Peyer's patch (tissue), 4 donors: ENCODE measurements around the gene RFNG. TPM values are rescaled to one million over a fixed set of nuclear protein-coding genes. Genes with fewer than 3 reads are reported as not detected.

Experiments used
- DNase-seq, 3 donors: peaks; one replicate each; pipeline ENCODE4 v3.0.0-alpha.2; 2017 to 2019
- H3K27ac ChIP-seq, 4 donors: fragments of 200-600 bp; sonication (generic); one replicate each; pipeline ENCODE4 v1.5.1; 2016 to 2019
- H3K27me3 ChIP-seq, 2 donors: fragments of 200-600 bp; sonication (generic); one replicate each; pipeline ENCODE4 v1.5.1; 2019
- H3K36me3 ChIP-seq, 3 donors: fragments of 200-600 bp; sonication (generic); one replicate each; pipeline ENCODE4 v1.5.1; 2016 to 2019
- H3K4me1 ChIP-seq, 4 donors: fragments of 200-600 bp; sonication (generic); one replicate each; pipeline ENCODE4 v1.5.1; 2016 to 2019
- H3K4me3 ChIP-seq, 4 donors: fragments of 200-600 bp; sonication (generic); 1 replicate in 3 of 4; 2 replicates in 1 of 4; pipeline ENCODE4 v1.5.1; 2016 to 2019; ENCODE audit warnings: mild to moderate bottlenecking in 1 of 4
- H3K9me3 ChIP-seq, 4 donors: fragments of 200-600 bp; sonication (generic); one replicate each; pipeline ENCODE4 v1.5.1; 2016 to 2019; ENCODE audit warnings: mild to moderate bottlenecking in 1 of 4
- CTCF ChIP-seq, 6 experiments: fragments of 450-650 bp in 4 of 6; fragments of 200-600 bp in 2 of 6; sonication (generic) in 1 of 6; IDR thresholded peaks; one replicate each; pipeline ENCODE4 v1.5.1; 2017 to 2019; ENCODE audit warnings: antibody characterized with exemption in 6 of 6, mild to moderate bottlenecking in 3 of 6, moderate library complexity in 1 of 6
- POLR2A ChIP-seq, 2 donors: fragments of 450-650 bp; IDR thresholded peaks; one replicate each; pipeline ENCODE4 v1.5.1; 2017; ENCODE audit warnings: antibody characterized with exemption in 2 of 2, mild to moderate bottlenecking in 2 of 2, moderate library complexity in 2 of 2
- total RNA-seq, 4 donors: library from RNA; depleted of rRNA; stranded (reverse); fragments of >200 nt; gene quantifications; one replicate each; pipeline ENCODE4 v1.1.0, GENCODE V29; 2016

RFNG gene
- 10 to 100 TPM; 42.9 to 65.7 (median 50.2) TPM for total RNA-seq

- H3K27ac ChIP-seq = peak within 1 kb of the TSS; percentile 61 to 72 (median 70)
- TF ChIP-seq POLR2A (IDR thresholded peaks at IDR 0.05) (no peak), CTCF (IDR thresholded peaks at IDR 0.05) (no peak)
Measured at GRCh38 chr17:82051776-82052637, at the start of gene RFNG, which contains the start of gene GPS1. RFNG (minus strand) TSS chr17:82051811; CDS start chr17:82051766, 45 bp downstream. GPS1 (plus strand) TSS chr17:82051898; CDS start chr17:82051932, 34 bp downstream.

GRCh38 chr17:82101301-82101715, 49.7 kb upstream of the RFNG start:
- peaks cover 5 to 45% (median 32%) of the 10 kb centered on the region in 4 donors for H3K4me1 ChIP-seq
- DNase-seq = no peak
- no peaks in the 10 kb centered on the region for H3K36me3 ChIP-seq
- no peaks in the 10 kb centered on the region for H3K9me3 ChIP-seq
- TF ChIP-seq POLR2A (IDR thresholded peaks at IDR 0.05) = no peak
- TF ChIP-seq CTCF (IDR thresholded peaks at IDR 0.05) = no peak
- no peaks in the 10 kb centered on the region for H3K27me3 ChIP-seq
- H3K4me3 ChIP-seq = no peak overlapping the region
- peak overlapping the region in 1 of 4 donors; percentile 92 for H3K27ac ChIP-seq

More at GRCh38 chr17:82051776-82052637, at the start of gene RFNG, which contains the start of gene GPS1:
- peak within 1 kb of the TSS; percentile 75 to 98 (median 95) for H3K4me3 ChIP-seq
- no peaks in the 10 kb centered on the region for H3K27me3 ChIP-seq
- no peaks in the 10 kb centered on the region for H3K9me3 ChIP-seq
- DNase-seq = peak; percentile 79 to 90 (median 90)
- H3K36me3 ChIP-seq = peaks cover 0 to 66% (median 0%) of the 10 kb centered on the region in 3 donors
- H3K4me1 ChIP-seq = peaks cover 0 to 31% (median 23%) of the 10 kb centered on the region in 4 donors

- TF ChIP-seq POLR2A (IDR thresholded peaks at IDR 0.05) = no peak
- no peak for TF ChIP-seq CTCF (IDR thresholded peaks at IDR 0.05)
- H3K4me3 ChIP-seq = no peak overlapping the region
- H3K27ac ChIP-seq = peak overlapping the region in 2 of 4 donors; percentile 85 to 92
- H3K9me3 ChIP-seq = no peaks in the 10 kb centered on the region
- H3K4me1 ChIP-seq = peaks cover 0 to 43% (median 28%) of the 10 kb centered on the region in 4 donors
- no peaks in the 10 kb centered on the region for H3K27me3 ChIP-seq
- DNase-seq = no peak
- H3K36me3 ChIP-seq = no peaks in the 10 kb centered on the region
Measured at GRCh38 chr17:82100502-82101298, 49.1 kb upstream of the RFNG start.

GRCh38 chr17:82098939-82099763, 47.5 kb upstream of the RFNG start:
- Histone ChIP-seq H3K36me3 (peaks cover 0 to 15% (median 0%) of the 10 kb centered on the region in 3 donors), H3K27ac (peak overlapping the region; percentile 85 to 99 (median 96)), H3K4me3 (peak overlapping the region; percentile 87 to 98 (median 95)), H3K27me3 (no peaks in the 10 kb centered on the region), H3K9me3 (no peaks in the 10 kb centered on the region), H3K4me1 (peaks cover 0 to 37% (median 23%) of the 10 kb centered on the region in 4 donors)
- DNase-seq = peak in 2 of 3 donors; percentile 66 to 78
- TF ChIP-seq POLR2A (IDR thresholded peaks at IDR 0.05) (no peak), CTCF (IDR thresholded peaks at IDR 0.05) (no peak)
